Measurements from ENCODE around the gene MRPL55. TPM values are rescaled to one million over a fixed set of nuclear protein-coding genes. Genes with fewer than 3 reads are reported as not detected.

MRPL55 gene
- total and polyA plus RNA-seq, 2 experiments from 2014 or later, result 92.4 to 172 TPM

DNA sequence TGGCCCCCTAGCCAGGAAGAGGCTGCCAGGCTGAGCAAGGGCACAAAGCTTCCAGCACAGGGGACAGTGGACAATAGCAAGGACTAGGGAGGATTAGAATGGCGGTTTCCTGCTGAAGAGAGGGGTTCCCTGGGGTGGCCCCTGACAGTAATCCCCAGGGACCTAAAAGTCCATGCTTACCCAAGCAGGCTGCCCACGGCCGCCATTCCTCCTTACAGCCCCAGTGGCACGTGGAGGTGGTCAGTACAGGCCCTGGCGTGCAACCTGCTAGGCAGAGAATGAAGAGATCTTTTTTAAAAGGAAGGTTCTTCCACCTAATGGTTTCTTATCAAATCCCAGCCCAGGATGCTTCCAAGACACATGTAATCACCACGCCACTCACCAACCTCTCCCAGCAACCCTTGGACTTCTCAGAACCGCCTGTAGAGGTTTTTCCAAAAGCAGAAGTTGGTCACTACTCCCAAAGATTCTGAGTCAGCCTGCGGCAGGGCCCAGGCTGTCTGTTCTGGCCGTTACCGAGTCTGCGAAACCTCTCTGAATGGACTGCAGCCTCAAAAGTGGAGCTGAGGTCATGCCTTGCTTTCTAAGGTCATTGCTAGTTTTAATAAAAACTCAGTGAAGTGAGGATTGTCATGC, 926 bp downstream of the MRPL55 start:
- Histone ChIP-seq H3K27me3 (ENCODE audit: insufficient read depth) (peaks cover 10% of the 10 kb centered on the region; the same call in 1 of the 2 replicates), H3K4me3 (peak overlapping the region; percentile 97), H3K4me2 (peak overlapping the region; percentile 94), H4K20me1 (replicated peaks; ENCODE audit: insufficient read depth) (no peaks in the 10 kb centered on the region; the same call in 1 of the 2 replicates), H3K27ac (ENCODE audit: low read depth) (no peak overlapping the region), H2AFZ (no peak overlapping the region), H3K36me3 (ENCODE audit: insufficient read depth) (no peaks in the 10 kb centered on the region), H3K4me1 (ENCODE audit: insufficient read depth) (peaks cover 7% of the 10 kb centered on the region; the same call in 1 of the 2 replicates), H3K79me2 (replicated peaks; ENCODE audit: insufficient read depth) (peaks cover 8% of the 10 kb centered on the region), H3F3A (replicated peaks; ENCODE audit: low read depth) (0 out of 2 replicates have a peak, but pooled peaks cover 2% of the 10 kb centered on the region), H3K9me2 (ENCODE audit: insufficient read depth) (no peaks in the 10 kb centered on the region)
- Mint-ChIP-seq H3K36me3 (ENCODE audit: low read depth) (peaks cover 8% of the 10 kb centered on the region; the same call in 2 of the 3 replicates), H3K27me3 (ENCODE audit: insufficient read depth, low read depth, poor library complexity) (peaks cover 22% of the 10 kb centered on the region), H3K4me3 (peak overlapping the region; percentile 93), H3K27ac (peak overlapping the region; percentile 93; the same call in 1 of the 2 replicates), H3K9me3 (no peaks in the 10 kb centered on the region; the same call in 2 of the 3 replicates), H3K4me1 (peaks cover 16% of the 10 kb centered on the region)
- no peak for DNase-seq (ENCODE audit: low spot score)
- TF ChIP-seq STAT1 (IDR thresholded peaks at IDR 0.05; ENCODE audit: unreplicated experiment), result no peak
- TF ChIP-seq EZH2phosphoT487 (IDR thresholded peaks at IDR 0.05; ENCODE audit: unreplicated experiment), result no peak
- TF ChIP-seq CREB1 (CRISPR knock-in tag; IDR thresholded peaks at IDR 0.05; ENCODE audit: low read depth), result no peak
- TF ChIP-seq, protein P1, sequence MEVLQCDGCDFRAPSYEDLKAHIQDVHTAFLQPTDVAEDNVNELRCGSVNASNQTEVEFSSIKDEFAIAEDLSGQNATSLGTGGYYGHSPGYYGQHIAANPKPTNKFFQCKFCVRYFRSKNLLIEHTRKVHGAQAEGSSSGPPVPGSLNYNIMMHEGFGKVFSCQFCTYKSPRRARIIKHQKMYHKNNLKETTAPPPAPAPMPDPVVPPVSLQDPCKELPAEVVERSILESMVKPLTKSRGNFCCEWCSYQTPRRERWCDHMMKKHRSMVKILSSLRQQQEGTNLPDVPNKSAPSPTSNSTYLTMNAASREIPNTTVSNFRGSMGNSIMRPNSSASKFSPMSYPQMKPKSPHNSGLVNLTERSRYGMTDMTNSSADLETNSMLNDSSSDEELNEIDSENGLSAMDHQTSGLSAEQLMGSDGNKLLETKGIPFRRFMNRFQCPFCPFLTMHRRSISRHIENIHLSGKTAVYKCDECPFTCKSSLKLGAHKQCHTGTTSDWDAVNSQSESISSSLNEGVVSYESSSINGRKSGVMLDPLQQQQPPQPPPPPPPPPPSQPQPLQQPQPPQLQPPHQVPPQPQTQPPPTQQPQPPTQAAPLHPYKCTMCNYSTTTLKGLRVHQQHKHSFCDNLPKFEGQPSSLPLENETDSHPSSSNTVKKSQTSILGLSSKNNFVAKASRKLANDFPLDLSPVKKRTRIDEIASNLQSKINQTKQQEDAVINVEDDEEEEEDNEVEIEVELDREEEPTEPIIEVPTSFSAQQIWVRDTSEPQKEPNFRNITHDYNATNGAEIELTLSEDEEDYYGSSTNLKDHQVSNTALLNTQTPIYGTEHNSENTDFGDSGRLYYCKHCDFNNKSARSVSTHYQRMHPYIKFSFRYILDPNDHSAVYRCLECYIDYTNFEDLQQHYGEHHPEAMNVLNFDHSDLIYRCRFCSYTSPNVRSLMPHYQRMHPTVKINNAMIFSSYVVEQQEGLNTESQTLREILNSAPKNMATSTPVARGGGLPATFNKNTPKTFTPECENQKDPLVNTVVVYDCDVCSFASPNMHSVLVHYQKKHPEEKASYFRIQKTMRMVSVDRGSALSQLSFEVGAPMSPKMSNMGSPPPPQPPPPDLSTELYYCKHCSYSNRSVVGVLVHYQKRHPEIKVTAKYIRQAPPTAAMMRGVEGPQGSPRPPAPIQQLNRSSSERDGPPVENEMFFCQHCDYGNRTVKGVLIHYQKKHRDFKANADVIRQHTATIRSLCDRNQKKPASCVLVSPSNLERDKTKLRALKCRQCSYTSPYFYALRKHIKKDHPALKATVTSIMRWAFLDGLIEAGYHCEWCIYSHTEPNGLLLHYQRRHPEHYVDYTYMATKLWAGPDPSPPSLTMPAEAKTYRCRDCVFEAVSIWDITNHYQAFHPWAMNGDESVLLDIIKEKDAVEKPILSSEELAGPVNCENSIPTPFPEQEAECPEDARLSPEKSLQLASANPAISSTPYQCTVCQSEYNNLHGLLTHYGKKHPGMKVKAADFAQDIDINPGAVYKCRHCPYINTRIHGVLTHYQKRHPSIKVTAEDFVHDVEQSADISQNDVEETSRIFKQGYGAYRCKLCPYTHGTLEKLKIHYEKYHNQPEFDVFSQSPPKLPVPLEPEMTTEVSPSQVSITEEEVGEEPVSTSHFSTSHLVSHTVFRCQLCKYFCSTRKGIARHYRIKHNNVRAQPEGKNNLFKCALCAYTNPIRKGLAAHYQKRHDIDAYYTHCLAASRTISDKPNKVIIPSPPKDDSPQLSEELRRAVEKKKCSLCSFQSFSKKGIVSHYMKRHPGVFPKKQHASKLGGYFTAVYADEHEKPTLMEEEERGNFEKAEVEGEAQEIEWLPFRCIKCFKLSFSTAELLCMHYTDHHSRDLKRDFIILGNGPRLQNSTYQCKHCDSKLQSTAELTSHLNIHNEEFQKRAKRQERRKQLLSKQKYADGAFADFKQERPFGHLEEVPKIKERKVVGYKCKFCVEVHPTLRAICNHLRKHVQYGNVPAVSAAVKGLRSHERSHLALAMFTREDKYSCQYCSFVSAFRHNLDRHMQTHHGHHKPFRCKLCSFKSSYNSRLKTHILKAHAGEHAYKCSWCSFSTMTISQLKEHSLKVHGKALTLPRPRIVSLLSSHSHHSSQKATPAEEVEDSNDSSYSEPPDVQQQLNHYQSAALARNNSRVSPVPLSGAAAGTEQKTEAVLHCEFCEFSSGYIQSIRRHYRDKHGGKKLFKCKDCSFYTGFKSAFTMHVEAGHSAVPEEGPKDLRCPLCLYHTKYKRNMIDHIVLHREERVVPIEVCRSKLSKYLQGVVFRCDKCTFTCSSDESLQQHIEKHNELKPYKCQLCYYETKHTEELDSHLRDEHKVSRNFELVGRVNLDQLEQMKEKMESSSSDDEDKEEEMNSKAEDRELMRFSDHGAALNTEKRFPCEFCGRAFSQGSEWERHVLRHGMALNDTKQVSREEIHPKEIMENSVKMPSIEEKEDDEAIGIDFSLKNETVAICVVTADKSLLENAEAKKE (CRISPR knock-in tag; IDR thresholded peaks at IDR 0.05), result no peak
- TF ChIP-seq NANOG (IDR thresholded peaks at IDR 0.05; ENCODE audit: borderline replicate concordance), result no peak
- TF ChIP-seq POLR2AphosphoS5 (IDR thresholded peaks at IDR 0.05; ENCODE audit: low read depth), result no peak
- TF ChIP-seq JUNB (IDR thresholded peaks at IDR 0.05; ENCODE audit: unreplicated experiment), result no peak
- TF ChIP-seq ZNF114 (CRISPR knock-in tag; IDR thresholded peaks at IDR 0.05), result no peak
- no peak for TF ChIP-seq ZNF331 (CRISPR knock-in tag; IDR thresholded peaks at IDR 0.05; ENCODE audit: low read depth)
- TF ChIP-seq, protein P2, sequence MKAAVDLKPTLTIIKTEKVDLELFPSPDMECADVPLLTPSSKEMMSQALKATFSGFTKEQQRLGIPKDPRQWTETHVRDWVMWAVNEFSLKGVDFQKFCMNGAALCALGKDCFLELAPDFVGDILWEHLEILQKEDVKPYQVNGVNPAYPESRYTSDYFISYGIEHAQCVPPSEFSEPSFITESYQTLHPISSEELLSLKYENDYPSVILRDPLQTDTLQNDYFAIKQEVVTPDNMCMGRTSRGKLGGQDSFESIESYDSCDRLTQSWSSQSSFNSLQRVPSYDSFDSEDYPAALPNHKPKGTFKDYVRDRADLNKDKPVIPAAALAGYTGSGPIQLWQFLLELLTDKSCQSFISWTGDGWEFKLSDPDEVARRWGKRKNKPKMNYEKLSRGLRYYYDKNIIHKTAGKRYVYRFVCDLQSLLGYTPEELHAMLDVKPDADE (IDR thresholded peaks at IDR 0.05), result no peak
- TF ChIP-seq, protein P3, sequence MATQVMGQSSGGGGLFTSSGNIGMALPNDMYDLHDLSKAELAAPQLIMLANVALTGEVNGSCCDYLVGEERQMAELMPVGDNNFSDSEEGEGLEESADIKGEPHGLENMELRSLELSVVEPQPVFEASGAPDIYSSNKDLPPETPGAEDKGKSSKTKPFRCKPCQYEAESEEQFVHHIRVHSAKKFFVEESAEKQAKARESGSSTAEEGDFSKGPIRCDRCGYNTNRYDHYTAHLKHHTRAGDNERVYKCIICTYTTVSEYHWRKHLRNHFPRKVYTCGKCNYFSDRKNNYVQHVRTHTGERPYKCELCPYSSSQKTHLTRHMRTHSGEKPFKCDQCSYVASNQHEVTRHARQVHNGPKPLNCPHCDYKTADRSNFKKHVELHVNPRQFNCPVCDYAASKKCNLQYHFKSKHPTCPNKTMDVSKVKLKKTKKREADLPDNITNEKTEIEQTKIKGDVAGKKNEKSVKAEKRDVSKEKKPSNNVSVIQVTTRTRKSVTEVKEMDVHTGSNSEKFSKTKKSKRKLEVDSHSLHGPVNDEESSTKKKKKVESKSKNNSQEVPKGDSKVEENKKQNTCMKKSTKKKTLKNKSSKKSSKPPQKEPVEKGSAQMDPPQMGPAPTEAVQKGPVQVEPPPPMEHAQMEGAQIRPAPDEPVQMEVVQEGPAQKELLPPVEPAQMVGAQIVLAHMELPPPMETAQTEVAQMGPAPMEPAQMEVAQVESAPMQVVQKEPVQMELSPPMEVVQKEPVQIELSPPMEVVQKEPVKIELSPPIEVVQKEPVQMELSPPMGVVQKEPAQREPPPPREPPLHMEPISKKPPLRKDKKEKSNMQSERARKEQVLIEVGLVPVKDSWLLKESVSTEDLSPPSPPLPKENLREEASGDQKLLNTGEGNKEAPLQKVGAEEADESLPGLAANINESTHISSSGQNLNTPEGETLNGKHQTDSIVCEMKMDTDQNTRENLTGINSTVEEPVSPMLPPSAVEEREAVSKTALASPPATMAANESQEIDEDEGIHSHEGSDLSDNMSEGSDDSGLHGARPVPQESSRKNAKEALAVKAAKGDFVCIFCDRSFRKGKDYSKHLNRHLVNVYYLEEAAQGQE (IDR thresholded peaks at IDR 0.05; ENCODE audit: unreplicated experiment), result no peak
- TF ChIP-seq, protein P4, sequence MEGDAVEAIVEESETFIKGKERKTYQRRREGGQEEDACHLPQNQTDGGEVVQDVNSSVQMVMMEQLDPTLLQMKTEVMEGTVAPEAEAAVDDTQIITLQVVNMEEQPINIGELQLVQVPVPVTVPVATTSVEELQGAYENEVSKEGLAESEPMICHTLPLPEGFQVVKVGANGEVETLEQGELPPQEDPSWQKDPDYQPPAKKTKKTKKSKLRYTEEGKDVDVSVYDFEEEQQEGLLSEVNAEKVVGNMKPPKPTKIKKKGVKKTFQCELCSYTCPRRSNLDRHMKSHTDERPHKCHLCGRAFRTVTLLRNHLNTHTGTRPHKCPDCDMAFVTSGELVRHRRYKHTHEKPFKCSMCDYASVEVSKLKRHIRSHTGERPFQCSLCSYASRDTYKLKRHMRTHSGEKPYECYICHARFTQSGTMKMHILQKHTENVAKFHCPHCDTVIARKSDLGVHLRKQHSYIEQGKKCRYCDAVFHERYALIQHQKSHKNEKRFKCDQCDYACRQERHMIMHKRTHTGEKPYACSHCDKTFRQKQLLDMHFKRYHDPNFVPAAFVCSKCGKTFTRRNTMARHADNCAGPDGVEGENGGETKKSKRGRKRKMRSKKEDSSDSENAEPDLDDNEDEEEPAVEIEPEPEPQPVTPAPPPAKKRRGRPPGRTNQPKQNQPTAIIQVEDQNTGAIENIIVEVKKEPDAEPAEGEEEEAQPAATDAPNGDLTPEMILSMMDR (conservative IDR thresholded peaks at IDR 0.05; ENCODE audit: low read depth in 2 of 2), result no peak
- no peak for TF ChIP-seq EZH2 (IDR thresholded peaks at IDR 0.05; ENCODE audit: low read depth, unreplicated experiment)
- no peak for ATAC-seq

Measured in GM23338 (cell line).